HL-60 (cell line): ENCODE data around the gene NEK11.

ENCODE experiments used
- DNase-seq, 2 experiments: peaks; one replicate each; pipeline ENCODE4 v3.0.0-alpha.2; 2010 to 2020; ENCODE audit warnings: low read depth in 1 of 2, low spot score in 1 of 2
- H3K27ac ChIP-seq: fragments of 250-450 bp; sonication (Bioruptor Pico); replicated peaks from 2 replicates; pipeline ENCODE4 v1.5.1; 2020; ENCODE audit warnings: mild to moderate bottlenecking, moderate library complexity
- H3K27me3 ChIP-seq: fragments of 250-450 bp; sonication (Bioruptor Pico); 2 replicates; pipeline ENCODE4 v1.5.1; 2021; ENCODE audit warnings: mild to moderate bottlenecking, moderate library complexity; ENCODE audit not compliant: insufficient read depth, poor library complexity, severe bottlenecking
- H3K4me3 ChIP-seq: replicated peaks from 2 replicates; pipeline ENCODE4 v1.5.1; 2011; ENCODE audit warnings: mild to moderate bottlenecking, control low read depth, low read length; ENCODE audit not compliant: insufficient read depth
- CTCF ChIP-seq: IDR thresholded peaks from one replicate; pipeline ENCODE4 v1.5.1; 2011; ENCODE audit warnings: low read length, control low read depth, inconsistent platforms; ENCODE audit not compliant: insufficient read depth
- GABPA ChIP-seq: IDR thresholded peaks from 2 replicates; pipeline ENCODE4 v1.6.1; 2012; ENCODE audit warnings: low read depth
- POLR2AphosphoS5 ChIP-seq: IDR thresholded peaks from 2 replicates; pipeline ENCODE4 v1.6.1; 2012; ENCODE audit warnings: low read depth
- SPI1 ChIP-seq: IDR thresholded peaks from 2 replicates; pipeline ENCODE4 v1.6.1; 2012; ENCODE audit warnings: low read depth, mild to moderate bottlenecking, borderline replicate concordance
- TF ChIP-seq, protein P1 (sequence below): IDR thresholded peaks from 2 replicates; pipeline ENCODE4 v1.6.1; 2012; ENCODE audit warnings: low read depth; ENCODE audit not compliant: insufficient replicate concordance

NEK11 gene

DNA sequence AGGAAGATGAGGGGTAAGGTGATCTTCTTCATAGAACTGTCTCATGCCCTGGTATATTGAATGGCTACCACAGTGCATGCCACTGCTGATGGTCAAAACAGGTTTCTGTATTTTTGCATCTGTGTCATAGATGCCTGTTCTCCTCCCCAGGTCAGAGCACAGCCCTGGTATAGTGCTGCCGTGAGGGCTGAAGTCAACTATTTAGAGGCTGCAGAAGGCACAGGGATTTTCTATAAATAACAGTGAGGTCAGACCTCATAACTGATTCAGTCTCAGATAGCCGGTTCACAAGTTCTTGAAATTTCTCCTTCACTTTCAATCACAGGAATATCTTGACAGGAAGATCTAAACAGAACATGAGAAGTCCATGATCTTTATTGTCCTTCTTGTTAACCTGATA lies 255.7 kb downstream of the NEK11 start:
- no peak for DNase-seq
- TF ChIP-seq POLR2AphosphoS5 (no peak), GABPA (no peak), CTCF (no peak)
- TF ChIP-seq, protein P1, sequence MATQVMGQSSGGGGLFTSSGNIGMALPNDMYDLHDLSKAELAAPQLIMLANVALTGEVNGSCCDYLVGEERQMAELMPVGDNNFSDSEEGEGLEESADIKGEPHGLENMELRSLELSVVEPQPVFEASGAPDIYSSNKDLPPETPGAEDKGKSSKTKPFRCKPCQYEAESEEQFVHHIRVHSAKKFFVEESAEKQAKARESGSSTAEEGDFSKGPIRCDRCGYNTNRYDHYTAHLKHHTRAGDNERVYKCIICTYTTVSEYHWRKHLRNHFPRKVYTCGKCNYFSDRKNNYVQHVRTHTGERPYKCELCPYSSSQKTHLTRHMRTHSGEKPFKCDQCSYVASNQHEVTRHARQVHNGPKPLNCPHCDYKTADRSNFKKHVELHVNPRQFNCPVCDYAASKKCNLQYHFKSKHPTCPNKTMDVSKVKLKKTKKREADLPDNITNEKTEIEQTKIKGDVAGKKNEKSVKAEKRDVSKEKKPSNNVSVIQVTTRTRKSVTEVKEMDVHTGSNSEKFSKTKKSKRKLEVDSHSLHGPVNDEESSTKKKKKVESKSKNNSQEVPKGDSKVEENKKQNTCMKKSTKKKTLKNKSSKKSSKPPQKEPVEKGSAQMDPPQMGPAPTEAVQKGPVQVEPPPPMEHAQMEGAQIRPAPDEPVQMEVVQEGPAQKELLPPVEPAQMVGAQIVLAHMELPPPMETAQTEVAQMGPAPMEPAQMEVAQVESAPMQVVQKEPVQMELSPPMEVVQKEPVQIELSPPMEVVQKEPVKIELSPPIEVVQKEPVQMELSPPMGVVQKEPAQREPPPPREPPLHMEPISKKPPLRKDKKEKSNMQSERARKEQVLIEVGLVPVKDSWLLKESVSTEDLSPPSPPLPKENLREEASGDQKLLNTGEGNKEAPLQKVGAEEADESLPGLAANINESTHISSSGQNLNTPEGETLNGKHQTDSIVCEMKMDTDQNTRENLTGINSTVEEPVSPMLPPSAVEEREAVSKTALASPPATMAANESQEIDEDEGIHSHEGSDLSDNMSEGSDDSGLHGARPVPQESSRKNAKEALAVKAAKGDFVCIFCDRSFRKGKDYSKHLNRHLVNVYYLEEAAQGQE, result no peak
- Histone ChIP-seq H3K4me3 (no peak overlapping the region), H3K27me3 (peaks cover 4% of the 10 kb centered on the region), H3K27ac (no peak overlapping the region)

GRCh38 chr3:131282967-131283366 lies 256.3 kb downstream of the NEK11 start:
- TF ChIP-seq POLR2AphosphoS5 (no peak), SPI1 (no peak), GABPA (no peak), CTCF (no peak)
- TF ChIP-seq, protein P1, result no peak
- H3K27me3 ChIP-seq, result peaks cover 4% of the 10 kb centered on the region
- H3K4me3 ChIP-seq, result no peak overlapping the region

GRCh38 chr3:131283862-131284261 lies 257.2 kb downstream of the NEK11 start:
- Histone ChIP-seq H3K27ac (no peak overlapping the region), H3K27me3 (peaks cover 4% of the 10 kb centered on the region), H3K4me3 (no peak overlapping the region)
- TF ChIP-seq SPI1 (no peak), CTCF (no peak), GABPA (no peak), POLR2AphosphoS5 (no peak)
- TF ChIP-seq, protein P1, result no peak
- DNase-seq, result no peak

More at GRCh38 chr3:131282967-131283366, 256.3 kb downstream of the NEK11 start:
- DNase-seq, result no peak
- H3K27ac ChIP-seq, result no peak overlapping the region
